ENCODE measurements around the gene DENND6B. TPM values are rescaled to one million over a fixed set of nuclear protein-coding genes. Genes with fewer than 3 reads are reported as not detected.

The DENND6B gene
- total and polyA plus RNA-seq, 2 donors (not counting 3 experiments of a cell fraction or from before 2014, with no cell fraction given) = 4.1 to 5.9 TPM

DNA sequence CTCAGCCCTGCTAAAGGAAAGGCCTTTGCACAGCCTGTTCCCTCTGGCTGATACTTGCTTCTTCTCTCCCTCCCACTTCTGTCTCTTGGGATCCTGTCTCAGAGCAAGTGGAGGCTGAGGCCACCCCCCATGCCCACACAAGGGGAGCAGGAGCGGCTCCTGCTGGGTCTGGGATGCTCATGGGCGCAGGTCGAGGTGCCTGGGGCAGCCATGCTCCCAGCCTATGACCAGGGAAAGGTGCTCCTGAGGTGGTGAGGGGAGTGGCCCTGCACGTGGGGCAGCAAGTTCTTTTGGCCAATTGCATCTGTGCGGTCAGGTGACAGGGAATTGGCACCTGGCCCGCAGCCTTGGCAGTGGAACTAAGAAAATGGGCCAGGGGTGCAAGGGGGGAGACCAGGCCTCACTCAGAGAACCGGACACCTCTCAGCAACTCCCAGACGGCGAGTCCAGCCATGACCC lies 58.1 kb downstream of the DENND6B start:
- Histone ChIP-seq H3K9me3 (replicated peaks; ENCODE audit: control insufficient read depth, insufficient read depth, low read length) (no peaks in the 10 kb centered on the region), H3K36me3 (ENCODE audit: control insufficient read depth in 2 of 2, extremely low read depth in 1 of 2, insufficient read depth in 2 of 2, low read length in 2 of 2) (peaks cover 0 to 4% of the 10 kb centered on the region in 2 experiments), H3K4me1 (ENCODE audit: control insufficient read depth, extremely low read depth, insufficient read depth, low read length) (peaks cover 12% of the 10 kb centered on the region), H3K9ac (replicated peaks; ENCODE audit: extremely low read depth, insufficient read depth, low read length) (no peak overlapping the region), H3K9me1 (replicated peaks; ENCODE audit: control insufficient read depth, extremely low read depth, insufficient read depth, low read length) (no peaks in the 10 kb centered on the region), H3K79me2 (ENCODE audit: control insufficient read depth, insufficient read depth, low read length) (no peaks in the 10 kb centered on the region), H4K20me1 (replicated peaks; ENCODE audit: control insufficient read depth, extremely low read depth, insufficient read depth, low read length) (no peaks in the 10 kb centered on the region), H3K27ac (ENCODE audit: insufficient read depth, low read depth, low read length) (no peak overlapping the region), H3K4me2 (ENCODE audit: insufficient read depth, low read length) (no peak overlapping the region), H3K4me3 (replicated peaks in 1 of 3; ENCODE audit: insufficient read depth in 1 of 3, low read depth in 1 of 3, low read length in 3 of 3) (no peak overlapping the region), H3K27me3 (ENCODE audit: control insufficient read depth in 2 of 2, insufficient read depth in 2 of 2, low read length in 2 of 2) (no peaks in the 10 kb centered on the region), H2AFZ (ENCODE audit: low read depth, low read length) (no peak overlapping the region)
- intact Hi-C loops (cut with micrococcal nuclease) = no loop called here
- no TSS peak for BruUV-seq (replicated peaks)
- DNase-seq (ENCODE audit: low read depth, low spot score) = no peak
- ChIA-PET CTCF (interaction anchor here (4.7 kb wide), 1 partner anchor 17 kb away, joined by 40 read pairs; the partner anchor contains the start of gene HDAC10), POLR2A (no interaction called here)
- dilution Hi-C loops (cut with MboI; ENCODE audit: extremely low pct_ligation_motif_present, low sequenced_read_pairs) = no loop called here
- TF ChIP-seq POLR2A (IDR thresholded peaks at IDR 0.05; ENCODE audit: low read depth, low read length) = no peak
- TF ChIP-seq FOS (IDR thresholded peaks at IDR 0.05; ENCODE audit: borderline replicate concordance, insufficient read depth, low read length) = no peak
- no peak for TF ChIP-seq EZH2 (IDR thresholded peaks at IDR 0.05; ENCODE audit: borderline replicate concordance, low read depth, low read length, severe bottlenecking)
- TF ChIP-seq, protein P1, sequence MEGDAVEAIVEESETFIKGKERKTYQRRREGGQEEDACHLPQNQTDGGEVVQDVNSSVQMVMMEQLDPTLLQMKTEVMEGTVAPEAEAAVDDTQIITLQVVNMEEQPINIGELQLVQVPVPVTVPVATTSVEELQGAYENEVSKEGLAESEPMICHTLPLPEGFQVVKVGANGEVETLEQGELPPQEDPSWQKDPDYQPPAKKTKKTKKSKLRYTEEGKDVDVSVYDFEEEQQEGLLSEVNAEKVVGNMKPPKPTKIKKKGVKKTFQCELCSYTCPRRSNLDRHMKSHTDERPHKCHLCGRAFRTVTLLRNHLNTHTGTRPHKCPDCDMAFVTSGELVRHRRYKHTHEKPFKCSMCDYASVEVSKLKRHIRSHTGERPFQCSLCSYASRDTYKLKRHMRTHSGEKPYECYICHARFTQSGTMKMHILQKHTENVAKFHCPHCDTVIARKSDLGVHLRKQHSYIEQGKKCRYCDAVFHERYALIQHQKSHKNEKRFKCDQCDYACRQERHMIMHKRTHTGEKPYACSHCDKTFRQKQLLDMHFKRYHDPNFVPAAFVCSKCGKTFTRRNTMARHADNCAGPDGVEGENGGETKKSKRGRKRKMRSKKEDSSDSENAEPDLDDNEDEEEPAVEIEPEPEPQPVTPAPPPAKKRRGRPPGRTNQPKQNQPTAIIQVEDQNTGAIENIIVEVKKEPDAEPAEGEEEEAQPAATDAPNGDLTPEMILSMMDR (IDR thresholded peaks at IDR 0.05; ENCODE audit: extremely low read depth in 1 of 2, insufficient read depth in 1 of 2, low read depth in 1 of 2, low read length in 2 of 2) = no peak
- no peak for FAIRE-seq

Data from endothelial cell of umbilical vein (primary cell).